ENCODE results near the gene FBRSL1.

- TF ChIP-seq CTCF (conservative IDR thresholded peaks at IDR 0.05; ENCODE audit: low read depth, low read length) (no peak), EZH2 (IDR thresholded peaks at IDR 0.05; ENCODE audit: low read length, unreplicated experiment) (no peak), EZH2phosphoT487 (IDR thresholded peaks at IDR 0.05; ENCODE audit: borderline replicate concordance, low read length) (no peak)
Measured at GRCh38 chr12:132446633-132447326, 43.2 kb upstream of the FBRSL1 start.

Measured in PC-3 (cell line).